Fibroblast of the conjunctiva (primary cell): Measurements from ENCODE around the gene ABHD2.

ENCODE experiments used
- DNase-seq: peaks from one replicate; pipeline ENCODE4 v3.0.0-alpha.2; 2010; ENCODE audit warnings: low read depth

The ABHD2 gene

GRCh38 chr15:89099968-89100367 lies 11.7 kb downstream of the ABHD2 start:
- no peak for DNase-seq

GRCh38 chr15:89101302-89102193 lies 13.3 kb downstream of the ABHD2 start:
- peak; percentile 87 for DNase-seq

- no peak for DNase-seq
Observed at GRCh38 chr15:89103481-89104171, 15.4 kb downstream of the ABHD2 start.

- DNase-seq: no peak
Observed at GRCh38 chr15:89104172-89104564, 15.9 kb downstream of the ABHD2 start.

- DNase-seq: peak; percentile 78
Observed at GRCh38 chr15:89105147-89105546, 16.9 kb downstream of the ABHD2 start.

GRCh38 chr15:89106200-89106599 lies 17.9 kb downstream of the ABHD2 start:
- no peak for DNase-seq

GRCh38 chr15:89107984-89108383 lies 19.7 kb downstream of the ABHD2 start:
- DNase-seq: no peak

- no peak for DNase-seq
Observed at GRCh38 chr15:89108835-89109234, 20.6 kb downstream of the ABHD2 start.

GRCh38 chr15:89109238-89109637 lies 21.0 kb downstream of the ABHD2 start:
- DNase-seq: no peak

- no peak for DNase-seq
Observed at GRCh38 chr15:89110060-89110459, 21.8 kb downstream of the ABHD2 start.

GRCh38 chr15:89111352-89111751 lies 23.1 kb downstream of the ABHD2 start:
- DNase-seq: no peak

- no peak for DNase-seq
Observed at GRCh38 chr15:89111961-89112340, 23.7 kb downstream of the ABHD2 start.

GRCh38 chr15:89112341-89112971 lies 24.2 kb downstream of the ABHD2 start:
- DNase-seq: no peak

GRCh38 chr15:89113296-89114024 lies 25.2 kb downstream of the ABHD2 start:
- DNase-seq: no peak

- DNase-seq: no peak
Observed at GRCh38 chr15:89114990-89115389, 26.7 kb downstream of the ABHD2 start.

GRCh38 chr15:89115547-89115946 lies 27.3 kb downstream of the ABHD2 start:
- no peak for DNase-seq

- no peak for DNase-seq
Observed at GRCh38 chr15:89116404-89116803, 28.1 kb downstream of the ABHD2 start.

GRCh38 chr15:89117790-89118189 lies 29.5 kb downstream of the ABHD2 start:
- DNase-seq: no peak

GRCh38 chr15:89118481-89118989 lies 30.3 kb downstream of the ABHD2 start:
- no peak for DNase-seq

GRCh38 chr15:89119489-89120478 lies 31.5 kb downstream of the ABHD2 start:
- DNase-seq: no peak
